Fibroblast of lung (primary cell): ENCODE measurements around the gene SGIP1. TPM values are rescaled to one million over a fixed set of nuclear protein-coding genes. Genes with fewer than 3 reads are reported as not detected.

Experiments used
- DNase-seq, 2 donors: peaks; one replicate each; pipeline versions ENCODE4 v3.0.0 to v3.0.0-alpha.2; 2010; ENCODE audit warnings: low read depth in 2 of 2
- H2AFZ ChIP-seq: 2 replicates; pipeline ENCODE4 v1.5.1; 2012; ENCODE audit warnings: low read length, control low read depth, inconsistent platforms
- H3K27ac ChIP-seq: 2 replicates; pipeline ENCODE4 v1.5.1; 2011; ENCODE audit warnings: low read length, control low read depth; ENCODE audit not compliant: insufficient read depth
- H3K27me3 ChIP-seq: 2 replicates; pipeline ENCODE4 v1.5.1; 2011; ENCODE audit warnings: mild to moderate bottlenecking, low read length; ENCODE audit not compliant: control insufficient read depth, insufficient read depth
- H3K36me3 ChIP-seq: 2 replicates; pipeline ENCODE4 v1.5.1; 2011; ENCODE audit warnings: low read length; ENCODE audit not compliant: control insufficient read depth, insufficient read depth
- H3K4me1 ChIP-seq: 2 replicates; pipeline ENCODE4 v1.5.1; 2011; ENCODE audit warnings: low read length; ENCODE audit not compliant: control insufficient read depth, insufficient read depth; ENCODE audit errors: extremely low read depth
- H3K4me2 ChIP-seq: 2 replicates; pipeline ENCODE4 v1.5.1; 2011; ENCODE audit warnings: low read length, control low read depth; ENCODE audit not compliant: insufficient read depth; ENCODE audit errors: extremely low read depth
- H3K4me3 ChIP-seq, 4 experiments: fragments of 200-600 bp in 1 of 4; sonication (generic) in 1 of 4; replicated peaks in 1 of 4; 2 replicates each; pipeline ENCODE4 v1.5.1; 2011 to 2016; ENCODE audit warnings: low read length in 4 of 4, low read depth in 3 of 4, mild to moderate bottlenecking in 3 of 4, control low read depth in 2 of 4, inconsistent platforms in 1 of 4, mixed read lengths in 1 of 4; ENCODE audit not compliant: insufficient read depth in 1 of 4; ENCODE audit errors: control extremely low read depth in 1 of 4
- H3K79me2 ChIP-seq: 2 replicates; pipeline ENCODE4 v1.5.1; 2012; ENCODE audit warnings: mild to moderate bottlenecking, low read length, inconsistent platforms; ENCODE audit not compliant: control insufficient read depth, insufficient read depth
- H3K9ac ChIP-seq: 2 replicates; pipeline ENCODE4 v1.5.1; 2011; ENCODE audit warnings: mild to moderate bottlenecking, low read length, control low read depth; ENCODE audit not compliant: insufficient read depth
- H3K9me3 ChIP-seq: 2 replicates; pipeline ENCODE4 v1.5.1; 2012; ENCODE audit warnings: low read depth, low read length; ENCODE audit not compliant: control insufficient read depth, insufficient read depth
- H4K20me1 ChIP-seq: 2 replicates; pipeline ENCODE4 v1.5.1; 2011; ENCODE audit warnings: low read length; ENCODE audit not compliant: control insufficient read depth, insufficient read depth; ENCODE audit errors: extremely low read depth
- EZH2 ChIP-seq: IDR thresholded peaks from 2 replicates; pipeline ENCODE4 v1.5.1; 2012; ENCODE audit warnings: low read length, control low read depth, mild to moderate bottlenecking; ENCODE audit errors: missing control alignments
- polyA plus RNA-seq, 2 donors: library from polyadenylated mRNA; depleted of rRNA in 1 of 2; stranded (reverse) in 1 of 2; unstranded in 1 of 2; fragments of >200 nt; gene quantifications; 2 replicates each; pipeline ENCODE4 v1.2.1, GENCODE V29; 2011 to 2012; ENCODE audit warnings: missing spikeins in 1 of 2
- total RNA-seq: library from RNA; depleted of rRNA; stranded (reverse); fragments of >200 nt; gene quantifications from 2 replicates; pipeline ENCODE4 v1.2.1, GENCODE V29; 2014
- TF ChIP-seq, protein P1 (sequence below), 2 donors: IDR thresholded peaks in 1 of 2; conservative IDR thresholded peaks in 1 of 2; 1 replicate in 1 of 2; 2 replicates in 1 of 2; pipeline ENCODE4 v1.5.1; 2011 to 2012; ENCODE audit warnings: low read length in 2 of 2, control low read depth in 1 of 2, inconsistent platforms in 1 of 2, low read depth in 1 of 2, mild to moderate bottlenecking in 1 of 2

SGIP1 gene
- total and polyA plus RNA-seq, 2 donors (not counting 1 experiment from before 2014, with no cell fraction given): 37.8 to 77.6 TPM

DNA sequence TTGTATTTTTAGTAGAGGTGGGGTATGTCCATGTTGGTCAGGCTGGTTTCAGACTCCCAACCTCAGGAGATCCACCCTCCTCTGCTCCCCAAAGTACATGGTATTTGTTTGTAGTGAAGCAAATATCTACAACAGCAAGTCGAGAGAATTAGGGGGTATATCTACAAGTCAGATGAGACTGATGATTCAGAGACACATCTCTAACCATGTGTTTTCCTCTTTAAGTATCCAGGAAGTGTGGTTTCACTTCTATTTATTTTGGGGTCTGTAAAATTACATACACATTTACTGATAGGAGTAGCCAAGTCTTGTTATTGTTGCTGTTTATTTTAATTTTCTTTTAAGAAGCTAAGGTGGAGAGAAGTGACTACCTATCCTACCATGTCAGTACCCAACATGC is 44.9 kb downstream of the SGIP1 start:
- Histone ChIP-seq H3K27me3 (no peaks in the 10 kb centered on the region), H2AFZ (no peak overlapping the region), H3K36me3 (no peaks in the 10 kb centered on the region), H4K20me1 (no peaks in the 10 kb centered on the region), H3K9me3 (no peaks in the 10 kb centered on the region), H3K4me3 (no peak overlapping the region), H3K79me2 (peaks cover 18% of the 10 kb centered on the region), H3K4me2 (no peak overlapping the region), H3K27ac (no peak overlapping the region), H3K4me1 (peaks cover 9% of the 10 kb centered on the region), H3K9ac (no peak overlapping the region)
- TF ChIP-seq EZH2: no peak
- TF ChIP-seq, protein P1, sequence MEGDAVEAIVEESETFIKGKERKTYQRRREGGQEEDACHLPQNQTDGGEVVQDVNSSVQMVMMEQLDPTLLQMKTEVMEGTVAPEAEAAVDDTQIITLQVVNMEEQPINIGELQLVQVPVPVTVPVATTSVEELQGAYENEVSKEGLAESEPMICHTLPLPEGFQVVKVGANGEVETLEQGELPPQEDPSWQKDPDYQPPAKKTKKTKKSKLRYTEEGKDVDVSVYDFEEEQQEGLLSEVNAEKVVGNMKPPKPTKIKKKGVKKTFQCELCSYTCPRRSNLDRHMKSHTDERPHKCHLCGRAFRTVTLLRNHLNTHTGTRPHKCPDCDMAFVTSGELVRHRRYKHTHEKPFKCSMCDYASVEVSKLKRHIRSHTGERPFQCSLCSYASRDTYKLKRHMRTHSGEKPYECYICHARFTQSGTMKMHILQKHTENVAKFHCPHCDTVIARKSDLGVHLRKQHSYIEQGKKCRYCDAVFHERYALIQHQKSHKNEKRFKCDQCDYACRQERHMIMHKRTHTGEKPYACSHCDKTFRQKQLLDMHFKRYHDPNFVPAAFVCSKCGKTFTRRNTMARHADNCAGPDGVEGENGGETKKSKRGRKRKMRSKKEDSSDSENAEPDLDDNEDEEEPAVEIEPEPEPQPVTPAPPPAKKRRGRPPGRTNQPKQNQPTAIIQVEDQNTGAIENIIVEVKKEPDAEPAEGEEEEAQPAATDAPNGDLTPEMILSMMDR (conservative IDR thresholded peaks at IDR 0.05 in 1 of 2, IDR thresholded peaks at IDR 0.05 in 1 of 2; ENCODE audit: low read depth in 1 of 2, low read length in 2 of 2): no peak
- DNase-seq: no peak

DNA sequence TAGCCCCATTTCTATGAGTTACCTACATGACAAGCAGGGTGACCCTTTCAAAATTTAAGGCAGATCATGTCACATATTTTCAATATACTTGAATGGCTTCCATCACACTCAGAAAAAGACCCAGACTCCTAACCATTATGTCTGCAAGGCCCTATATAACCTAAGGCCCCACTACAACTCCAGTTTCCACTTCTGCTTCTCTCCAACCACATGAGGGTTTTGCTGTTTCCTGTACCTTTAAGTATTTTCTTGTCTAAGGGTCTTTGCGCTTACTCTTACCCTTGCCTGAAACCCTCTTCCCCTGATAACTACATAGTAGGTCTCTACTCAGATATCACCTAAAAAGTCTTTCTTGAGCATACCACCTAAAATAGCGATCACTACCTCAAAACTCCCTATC is 46.1 kb downstream of the SGIP1 start:
- DNase-seq: no peak
- H3K9ac ChIP-seq: no peak overlapping the region
- H2AFZ ChIP-seq: no peak overlapping the region
- peaks cover 9% of the 10 kb centered on the region for H3K79me2 ChIP-seq
- no peak overlapping the region for H3K4me3 ChIP-seq
- TF ChIP-seq EZH2: no peak
- TF ChIP-seq, protein P1 (conservative IDR thresholded peaks at IDR 0.05 in 1 of 2, IDR thresholded peaks at IDR 0.05 in 1 of 2; ENCODE audit: low read depth in 1 of 2, low read length in 2 of 2): no peak
- H3K36me3 ChIP-seq: no peaks in the 10 kb centered on the region
- H3K4me1 ChIP-seq: peaks cover 9% of the 10 kb centered on the region
- H3K9me3 ChIP-seq: no peaks in the 10 kb centered on the region
- H3K27me3 ChIP-seq: no peaks in the 10 kb centered on the region
- no peaks in the 10 kb centered on the region for H4K20me1 ChIP-seq
- H3K27ac ChIP-seq: no peak overlapping the region
- H3K4me2 ChIP-seq: no peak overlapping the region

DNA sequence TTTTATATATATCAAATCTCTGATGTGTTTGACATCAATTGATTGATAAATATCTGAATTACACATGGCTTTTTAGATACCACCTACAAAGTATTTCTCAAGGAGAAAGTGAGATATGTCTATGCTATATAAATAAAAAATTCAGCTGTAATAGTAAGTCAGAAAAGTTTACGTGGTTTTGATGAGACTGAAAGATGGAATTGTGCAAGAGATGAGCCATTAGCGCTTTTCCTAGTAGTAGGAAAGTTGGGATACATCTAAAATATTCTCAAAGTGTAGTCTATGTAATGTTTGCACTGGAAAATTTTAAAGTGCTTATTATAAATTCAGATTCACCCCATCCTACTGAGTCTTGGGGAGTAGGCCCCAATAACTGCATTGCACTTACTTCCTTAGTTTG is 49.1 kb downstream of the SGIP1 start:
- no peak overlapping the region for H3K4me3 ChIP-seq
- no peaks in the 10 kb centered on the region for H4K20me1 ChIP-seq
- TF ChIP-seq, protein P1 (conservative IDR thresholded peaks at IDR 0.05 in 1 of 2, IDR thresholded peaks at IDR 0.05 in 1 of 2; ENCODE audit: low read depth in 1 of 2, low read length in 2 of 2): no peak
- no peak for TF ChIP-seq EZH2
- no peaks in the 10 kb centered on the region for H3K36me3 ChIP-seq
- no peaks in the 10 kb centered on the region for H3K4me1 ChIP-seq
- no peak overlapping the region for H3K27ac ChIP-seq
- H3K27me3 ChIP-seq: no peaks in the 10 kb centered on the region
- peaks cover 1% of the 10 kb centered on the region for H3K79me2 ChIP-seq
- no peak overlapping the region for H3K9ac ChIP-seq
- no peak overlapping the region for H2AFZ ChIP-seq
- H3K9me3 ChIP-seq: no peaks in the 10 kb centered on the region
- H3K4me2 ChIP-seq: no peak overlapping the region
- DNase-seq: peak in 1 of 2 donors; percentile 25
